ENCODE results near the gene ARL6IP1.
A peak's percentile ranks its signal among the peaks of the same experiment; 100 is the strongest.
"Not testable (repeated sequence)": the region's sequence is repeated elsewhere in the genome, so short reads cannot be mapped to it uniquely, and the experiment has no call there.

Gene ARL6IP1

DNA sequence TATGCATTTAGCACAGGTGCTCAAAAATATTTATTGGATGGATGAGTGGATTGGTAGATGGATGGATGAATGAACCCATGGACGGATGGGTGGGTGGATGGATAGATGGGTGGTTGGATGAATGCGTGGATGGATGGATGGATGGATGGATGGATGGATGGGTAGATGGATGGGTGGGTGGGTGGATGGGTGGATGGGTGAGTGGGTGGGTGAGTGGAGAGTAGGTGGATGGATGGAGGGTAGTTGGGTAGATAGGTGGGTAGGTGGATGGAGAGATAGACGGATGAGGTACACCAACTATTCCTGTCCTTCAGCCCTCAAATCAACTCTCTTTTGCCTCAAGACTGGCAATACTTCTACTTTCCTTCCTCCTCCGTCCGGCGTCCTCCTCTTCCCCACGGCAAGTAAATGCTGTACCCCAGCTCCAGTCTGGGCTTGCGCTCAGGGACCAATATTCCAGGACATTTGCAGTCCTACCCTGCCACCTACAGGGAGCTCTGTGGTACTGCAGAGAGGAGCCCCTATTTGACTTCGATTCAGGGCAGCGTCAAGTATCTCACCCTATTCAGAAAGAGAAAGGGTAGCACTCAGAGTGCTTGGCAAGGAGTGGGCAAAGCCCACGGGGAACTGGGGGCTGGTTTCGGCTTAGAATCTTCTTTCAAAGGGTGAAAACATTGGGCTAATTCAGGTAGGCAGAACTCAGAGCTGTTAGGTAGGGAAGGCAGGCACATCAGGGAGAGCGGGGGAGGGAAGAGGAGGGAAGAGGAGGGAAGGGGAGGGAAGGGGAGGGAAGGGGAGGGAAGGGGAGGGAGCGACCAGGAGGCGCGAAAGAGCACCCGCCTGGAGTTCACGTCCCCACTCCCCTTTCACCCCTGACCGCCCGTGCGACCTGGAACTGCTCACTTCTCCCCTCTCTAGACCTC lies 41.5 kb downstream of the ARL6IP1 start:
- peak; percentile 1 for DNase-seq (ENCODE audit: low read depth)

DNA sequence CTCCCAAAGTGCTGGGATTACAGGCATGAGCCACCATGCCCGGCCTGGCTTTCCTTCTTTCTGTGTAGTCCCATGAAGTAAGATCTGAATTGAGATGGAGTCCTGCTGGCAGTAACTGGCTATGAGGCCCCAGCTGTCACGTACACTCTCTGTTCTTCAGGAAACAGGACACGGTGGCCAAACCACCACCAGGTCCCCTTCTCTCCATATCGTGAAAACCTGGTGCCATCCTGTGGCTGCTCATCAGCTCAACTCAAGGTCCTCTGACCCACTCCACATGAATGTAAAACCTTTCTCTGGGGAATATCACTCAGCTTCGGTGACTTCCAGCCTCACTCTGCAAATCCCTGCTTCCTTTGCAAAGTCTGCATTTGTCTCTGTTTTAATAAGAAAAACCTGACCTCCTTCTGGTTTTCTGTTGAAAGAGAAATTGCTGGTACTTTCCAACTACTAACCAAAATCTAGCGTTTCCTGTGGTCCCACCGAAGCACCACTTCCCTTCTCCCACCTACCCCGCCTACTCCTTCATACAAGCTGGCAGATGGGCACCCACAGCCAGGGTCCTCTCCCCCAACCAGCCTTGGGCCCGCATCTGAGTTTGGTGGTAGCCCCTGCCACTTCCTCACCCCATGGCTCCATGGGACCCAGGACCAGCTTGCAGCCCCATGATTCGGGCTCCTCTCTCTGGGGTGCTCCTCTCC lies 43.2 kb downstream of the ARL6IP1 start:
- not testable (repeated sequence) for DNase-seq (ENCODE audit: low read depth)

DNA sequence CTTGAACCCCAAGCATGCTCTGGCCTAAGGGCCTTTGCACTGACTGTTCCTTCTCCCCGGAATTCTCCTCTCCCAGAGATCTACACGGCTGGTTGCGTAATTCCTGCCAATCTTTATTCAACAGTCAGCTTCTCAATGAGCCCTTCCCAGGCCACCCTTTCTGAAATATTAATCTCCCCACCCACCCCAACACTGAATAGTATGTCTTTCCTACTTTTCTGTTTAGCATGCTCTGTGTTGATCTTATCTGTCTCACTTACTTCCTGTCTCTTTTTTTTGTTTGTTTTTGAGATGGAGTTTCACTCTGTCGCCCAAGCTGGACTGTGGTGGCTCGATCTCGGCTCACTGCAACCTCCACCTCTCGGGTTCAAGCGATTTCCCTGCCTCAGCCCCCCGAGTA lies 44.7 kb downstream of the ARL6IP1 start:
- not testable (repeated sequence) for DNase-seq (ENCODE audit: low read depth)

DNA sequence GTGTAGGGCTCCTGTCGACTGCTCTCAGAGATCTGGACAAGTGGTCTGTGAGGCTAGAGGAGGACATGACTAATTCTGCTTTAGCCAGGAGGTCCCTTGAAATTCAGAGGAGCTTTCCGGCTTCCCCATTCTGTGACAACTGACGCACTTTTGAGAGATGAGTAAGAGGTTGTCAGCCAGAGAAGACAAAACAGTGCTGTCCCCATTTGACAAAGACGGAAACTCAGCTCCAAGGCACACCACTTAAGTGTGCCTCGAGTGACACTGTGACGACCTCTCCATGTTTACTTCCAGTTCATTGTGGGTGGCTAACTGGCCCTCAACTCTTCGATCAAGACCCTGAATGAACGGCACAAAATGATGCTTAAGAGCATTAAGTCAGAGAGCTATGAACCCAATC lies 58.5 kb downstream of the ARL6IP1 start:
- DNase-seq (ENCODE audit: low read depth): not testable (repeated sequence)
